ENCODE data around the gene P2RY13. TPM values are rescaled to one million over a fixed set of nuclear protein-coding genes. Genes with fewer than 3 reads are reported as not detected.

P2RY13 gene
- total RNA-seq, 1 experiment from 2014 or later, result not detected

- TF ChIP-seq ATF2 (CRISPR knock-in tag; IDR thresholded peaks at IDR 0.05; ENCODE audit: borderline replicate concordance, low read depth) (no peak), MLX (CRISPR knock-in tag; IDR thresholded peaks at IDR 0.05) (no peak), ATF1 (CRISPR knock-in tag; IDR thresholded peaks at IDR 0.05) (no peak)
These were observed 43.4 kb downstream of the P2RY13 start (continued) for GRCh38 chr3:151285940-151286339.

- DNase-seq (ENCODE audit: low spot score), result no peak
- no peak for ATAC-seq
- no peak overlapping the region for H3K27ac Mint-ChIP-seq
- no peaks in the 10 kb centered on the region for H3K36me3 Mint-ChIP-seq
- H3K4me3 Mint-ChIP-seq, result no peak overlapping the region
- TF ChIP-seq ATF6 (CRISPR knock-in tag; IDR thresholded peaks at IDR 0.05), result no peak
- no peak for TF ChIP-seq CREM (CRISPR knock-in tag; IDR thresholded peaks at IDR 0.05)
- TF ChIP-seq NFE2L1 (CRISPR knock-in tag; IDR thresholded peaks at IDR 0.05), result no peak
- no peak for TF ChIP-seq CTCF (IDR thresholded peaks at IDR 0.05)
- no peak for TF ChIP-seq TEAD4 (CRISPR knock-in tag; IDR thresholded peaks at IDR 0.05)
- TF ChIP-seq NFYB (CRISPR knock-in tag; conservative IDR thresholded peaks at IDR 0.05; ENCODE audit: low read depth), result no peak
- TF ChIP-seq IRF1 (CRISPR knock-in tag; IDR thresholded peaks at IDR 0.05), result no peak
- no peak for TF ChIP-seq SMAD3 (CRISPR knock-in tag; IDR thresholded peaks at IDR 0.05; ENCODE audit: borderline replicate concordance)
- no peak for TF ChIP-seq E2F4 (CRISPR knock-in tag; IDR thresholded peaks at IDR 0.05; ENCODE audit: borderline replicate concordance, low read depth)
- no peak for TF ChIP-seq NR2C2 (CRISPR knock-in tag; IDR thresholded peaks at IDR 0.05)
- no peak for TF ChIP-seq TCF7 (CRISPR knock-in tag; IDR thresholded peaks at IDR 0.05; ENCODE audit: low read depth)
- no peak for TF ChIP-seq ZMAT4 (CRISPR knock-in tag; IDR thresholded peaks at IDR 0.05)
- TF ChIP-seq HMGA2 (CRISPR knock-in tag; IDR thresholded peaks at IDR 0.05), result no peak
- no peak for TF ChIP-seq MAX (CRISPR knock-in tag; IDR thresholded peaks at IDR 0.05)
- TF ChIP-seq SP1 (CRISPR knock-in tag; conservative IDR thresholded peaks at IDR 0.05), result no peak
- no peak for TF ChIP-seq ZNF263 (CRISPR knock-in tag; IDR thresholded peaks at IDR 0.05; ENCODE audit: low read depth)
- TF ChIP-seq AFF4 (CRISPR knock-in tag; IDR thresholded peaks at IDR 0.05; ENCODE audit: borderline replicate concordance), result no peak
- no peaks in the 10 kb centered on the region for H3K27me3 Mint-ChIP-seq (ENCODE audit: low read depth)
- POLR2A ChIA-PET, result no interaction called here
- CTCF ChIA-PET, result no interaction called here
- peaks cover 5% of the 10 kb centered on the region for H3K4me1 Mint-ChIP-seq
- H3K9me3 Mint-ChIP-seq, result no peaks in the 10 kb centered on the region
These were observed 45.4 kb downstream of the P2RY13 start for GRCh38 chr3:151283907-151284461.
